Hippocampal formation (tissue), 2 donors: ENCODE measurements around the gene AIF1.

Source experiments
- DNase-seq, 2 donors: peaks; one replicate each; lab custom pipeline; 2025; lab: John Stamatoyannopoulos, UW

AIF1 gene

GRCh38 chr6:31663961-31664789, 49.1 kb downstream of the AIF1 start:
- no peak for DNase-seq

- DNase-seq, result peak; percentile 83 to 93
Observed at GRCh38 chr6:31664790-31665500, 49.9 kb downstream of the AIF1 start, which contains the start of gene GPANK1. Gene GPANK1, minus strand, starts transcription at chr6:31664997. Its CDS starts 519 bp downstream, at chr6:31664478.

GRCh38 chr6:31665501-31666336, 50.7 kb downstream of the AIF1 start, which contains the start of gene CSNK2B:
Gene CSNK2B, plus strand, starts transcription at chr6:31666080. Its CDS starts 752 bp downstream, at chr6:31666832.
- peak; percentile 98 for DNase-seq

- no peak for DNase-seq
Observed at GRCh38 chr6:31666337-31666965, 51.4 kb downstream of the AIF1 start.
